Left ventricle myocardium superior (tissue), 1 donor: ENCODE results near the gene EXOC6B. TPM values are rescaled to one million over a fixed set of nuclear protein-coding genes. Genes with fewer than 3 reads are reported as not detected.

ENCODE experiments used
- ATAC-seq: fragments of 200-7000 bp; cut with Tn5 transposase; one replicate; pipeline ENCODE4 v1.9.1; 2020; ENCODE audit warnings: mild to moderate bottlenecking, moderate library complexity
- DNase-seq: peaks from one replicate; pipeline ENCODE4 v3.0.0-alpha.2; 2020
- intact Hi-C: fragments of 100-400 bp; cut with micrococcal nuclease; formaldehyde crosslinking; loops from one replicate; pipeline ENCODE4 v1.11.0; 2022
- total RNA-seq: library from RNA; stranded (reverse); fragmentation: NEBNext Ultra II Directional; extraction: Animal tissue kit (Norgen Biotek cat#: 25700); gene quantifications from one replicate; pipeline ENCODE4 v1.2.1, GENCODE V29; 2021
- donor health status: DM: no; HTN: yes; CAD: no; lungs with severe emphysema.

The EXOC6B gene
- total RNA-seq, 1 donor from 2014 or later: 122 TPM

GRCh38 chr2:72153026-72153791, 672.6 kb downstream of the EXOC6B start:
- intact Hi-C loops: loop anchor here (5.0 kb wide), 1 partner anchor 221 kb away; no protein-coding TSS in a partner anchor
- DNase-seq (no peak), ATAC-seq (no peak)

DNA sequence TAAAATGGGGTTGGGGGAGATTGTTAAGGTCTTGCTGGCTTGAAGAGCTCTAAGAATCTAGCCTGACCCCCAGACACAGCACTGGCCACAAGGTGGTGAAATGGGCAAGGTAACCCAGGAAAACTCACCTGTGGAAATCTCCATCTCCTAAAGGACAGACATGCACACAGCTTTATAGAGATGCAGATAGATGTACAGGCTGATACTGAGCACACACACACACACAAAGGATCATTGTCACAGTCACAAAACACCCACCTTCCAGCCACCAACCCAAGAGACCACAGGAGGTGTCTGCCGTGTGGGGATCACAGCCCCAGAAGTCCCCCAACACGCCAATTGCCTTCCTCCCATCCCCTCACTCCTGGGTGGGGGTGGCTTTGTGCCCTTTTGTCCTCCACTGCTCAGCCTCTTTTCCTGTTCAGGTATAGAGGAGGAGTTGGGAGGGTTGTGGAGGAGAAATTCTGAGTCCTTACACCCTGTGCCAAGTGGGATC, 674.9 kb downstream of the EXOC6B start:
- DNase-seq (no peak), ATAC-seq (no peak)
- intact Hi-C loops: loop anchor here (5.0 kb wide), 1 partner anchor 219 kb away; no protein-coding TSS in a partner anchor

- peak; percentile 85 for ATAC-seq
- intact Hi-C loops: loop anchor here (5.0 kb wide), 1 partner anchor 218 kb away; no protein-coding TSS in a partner anchor
These were observed 675.5 kb downstream of the EXOC6B start for GRCh38 chr2:72150157-72150860.

GRCh38 chr2:72149556-72150156, 676.2 kb downstream of the EXOC6B start:
- DNase-seq: no peak
- intact Hi-C loops: loop anchor here (5.0 to 10.0 kb wide), 2 partner anchors 217 to 605 kb away; no protein-coding TSS in a partner anchor
- ATAC-seq: peak; percentile 26

More at GRCh38 chr2:72150157-72150860, 675.5 kb downstream of the EXOC6B start:
- DNase-seq: peak; percentile 68

DNA sequence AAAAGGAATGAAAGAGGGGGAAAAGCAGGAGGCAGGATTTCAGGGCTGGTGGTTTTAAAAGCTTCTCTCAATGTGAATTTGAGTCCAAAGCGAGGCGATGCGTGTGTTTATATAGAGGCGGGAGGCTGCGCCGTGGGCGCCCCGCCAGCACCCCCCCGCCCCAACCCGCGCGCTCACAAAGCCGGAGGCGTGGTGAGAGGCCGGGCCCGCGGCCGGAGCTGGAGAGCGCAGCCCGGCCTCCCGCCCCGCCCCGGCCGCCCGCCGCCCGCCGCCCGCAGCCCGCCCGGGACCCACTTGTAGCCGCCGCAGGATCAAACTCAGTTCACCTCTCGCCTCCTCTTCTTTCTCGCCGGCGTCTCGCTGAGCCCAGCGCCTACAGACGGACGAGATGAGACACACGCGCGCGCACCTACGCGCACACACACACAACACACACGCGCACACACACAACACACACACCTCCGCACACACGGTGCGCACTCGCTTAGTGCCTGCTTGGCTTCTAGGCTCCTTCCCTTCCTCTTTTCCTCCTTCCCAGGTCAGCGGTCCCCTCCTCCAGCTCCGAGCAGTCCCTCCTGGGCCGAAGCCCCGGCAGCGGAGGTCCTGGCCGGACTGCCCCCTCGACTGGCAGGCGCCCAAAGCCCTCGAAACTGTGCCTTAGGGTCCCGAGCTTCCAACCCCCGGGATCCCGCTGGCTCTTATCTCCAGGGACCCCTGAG, 676.8 kb downstream of the EXOC6B start:
- intact Hi-C loops: loop anchor here (10.0 kb wide), 1 partner anchor 604 kb away; no protein-coding TSS in a partner anchor
- peak; percentile 29 for ATAC-seq
- peak; percentile 76 for DNase-seq

GRCh38 chr2:72148003-72148836, 677.6 kb downstream of the EXOC6B start:
- intact Hi-C loops: loop anchor here (10.0 kb wide), 1 partner anchor 603 kb away; no protein-coding TSS in a partner anchor
- no peak for DNase-seq
- no peak for ATAC-seq

- no peak for ATAC-seq
- peak; percentile 67 for DNase-seq
- intact Hi-C loops: loop anchor here (10.0 kb wide), 1 partner anchor 603 kb away; no protein-coding TSS in a partner anchor
These were observed 678.4 kb downstream of the EXOC6B start, which contains the start of gene CYP26B1 for GRCh38 chr2:72147303-72147971. Gene CYP26B1 (minus strand): TSS chr2:72147862. CDS start chr2:72147834, 28 bp downstream.

DNA sequence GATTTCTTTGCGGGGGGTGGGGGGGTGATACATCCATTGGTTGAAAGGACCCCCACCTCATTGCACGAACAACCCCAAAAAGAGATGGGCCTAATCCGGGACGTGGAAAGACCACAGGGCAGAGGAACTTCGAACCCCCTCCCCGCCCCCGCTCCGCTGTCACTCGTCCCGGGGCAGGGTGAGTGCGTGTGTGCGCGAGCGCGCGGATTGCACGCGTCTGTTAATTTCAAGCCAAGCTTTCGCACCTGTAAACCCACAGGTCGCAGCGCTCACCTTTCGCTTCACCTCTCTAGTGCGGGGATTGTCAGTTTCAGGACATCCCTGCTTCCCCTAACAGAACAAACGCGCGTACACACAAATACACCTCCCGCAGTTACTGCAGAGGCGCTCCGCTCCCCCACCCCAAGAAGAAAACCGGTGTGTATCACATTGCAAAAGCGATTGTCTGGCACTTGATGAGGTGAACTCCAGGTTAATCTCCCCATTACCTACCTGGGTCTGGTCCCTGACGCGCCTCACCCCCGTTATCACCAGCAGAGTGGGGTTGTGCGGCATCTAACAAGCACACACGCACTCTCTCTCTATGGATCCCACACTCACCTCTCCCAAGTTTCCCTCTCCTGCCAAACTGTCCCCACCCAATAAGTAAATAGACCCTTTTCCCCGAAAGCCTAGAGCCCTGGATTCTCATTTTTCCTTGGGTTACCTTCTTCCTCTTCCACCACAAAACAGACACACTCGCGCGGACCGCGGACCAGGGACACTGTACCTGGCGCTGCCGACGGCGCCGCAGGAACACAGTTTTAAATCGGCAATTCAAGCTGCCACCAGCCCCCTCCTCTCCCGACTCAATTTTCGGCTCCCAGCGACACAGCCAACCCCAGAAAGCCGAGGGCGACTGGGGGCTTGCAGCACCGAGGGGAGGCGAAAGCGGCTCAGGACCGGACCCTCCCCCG, 679.2 kb downstream of the EXOC6B start:
- ATAC-seq: no peak
- no peak for DNase-seq
- intact Hi-C loops: loop anchor here (10.0 kb wide), 1 partner anchor 602 kb away; no protein-coding TSS in a partner anchor

DNA sequence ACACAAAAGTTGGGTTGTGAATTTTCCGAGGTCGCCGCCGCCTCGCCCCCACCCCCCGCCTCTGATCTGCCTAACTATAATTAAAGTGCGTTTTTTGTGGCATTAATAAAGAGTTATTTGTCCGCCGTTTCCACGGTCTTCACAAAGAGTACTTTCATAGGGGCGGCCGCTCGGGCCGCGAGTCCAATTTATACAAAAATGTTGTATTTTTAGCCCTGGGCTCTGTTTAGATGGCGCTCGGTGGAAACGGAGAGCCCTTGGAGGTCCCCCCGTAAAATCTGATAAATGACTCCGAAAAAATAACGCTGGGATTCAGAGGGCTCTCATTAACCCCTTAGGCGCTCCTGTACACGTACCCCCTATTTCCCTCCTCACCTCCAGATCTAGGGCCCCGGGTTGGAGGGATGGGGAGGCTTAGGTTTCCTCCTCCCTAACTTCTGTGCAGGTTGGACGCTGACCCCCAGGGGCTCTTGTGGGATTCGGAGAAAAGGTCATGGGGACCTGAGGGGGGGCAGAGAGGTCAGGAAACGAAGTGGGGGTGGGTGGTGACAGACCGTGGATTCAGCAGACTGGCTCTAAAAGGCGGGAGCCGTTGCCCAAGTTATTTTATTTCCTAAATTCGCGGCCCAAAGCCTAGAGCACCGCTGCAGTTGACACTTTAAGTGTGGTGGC, 680.0 kb downstream of the EXOC6B start:
- intact Hi-C loops: loop anchor here (10.0 kb wide), 1 partner anchor 601 kb away; no protein-coding TSS in a partner anchor
- no peak for DNase-seq
- no peak for ATAC-seq

GRCh38 chr2:72145289-72145657, 680.6 kb downstream of the EXOC6B start:
- intact Hi-C loops: loop anchor here (10.0 kb wide), 1 partner anchor 600 kb away; no protein-coding TSS in a partner anchor
- ATAC-seq (peak; percentile 11), DNase-seq (peak; percentile 64)

GRCh38 chr2:72144632-72145288, 681.1 kb downstream of the EXOC6B start:
- intact Hi-C loops: loop anchor here (10.0 kb wide), 1 partner anchor 600 kb away; no protein-coding TSS in a partner anchor
- ATAC-seq (peak; percentile 75), DNase-seq (peak; percentile 74)

- ATAC-seq: no peak
- peak; percentile 84 for DNase-seq
- intact Hi-C loops: loop anchor here (10.0 kb wide), 1 partner anchor 599 kb away; no protein-coding TSS in a partner anchor
These were observed 681.6 kb downstream of the EXOC6B start for GRCh38 chr2:72144274-72144631.

DNA sequence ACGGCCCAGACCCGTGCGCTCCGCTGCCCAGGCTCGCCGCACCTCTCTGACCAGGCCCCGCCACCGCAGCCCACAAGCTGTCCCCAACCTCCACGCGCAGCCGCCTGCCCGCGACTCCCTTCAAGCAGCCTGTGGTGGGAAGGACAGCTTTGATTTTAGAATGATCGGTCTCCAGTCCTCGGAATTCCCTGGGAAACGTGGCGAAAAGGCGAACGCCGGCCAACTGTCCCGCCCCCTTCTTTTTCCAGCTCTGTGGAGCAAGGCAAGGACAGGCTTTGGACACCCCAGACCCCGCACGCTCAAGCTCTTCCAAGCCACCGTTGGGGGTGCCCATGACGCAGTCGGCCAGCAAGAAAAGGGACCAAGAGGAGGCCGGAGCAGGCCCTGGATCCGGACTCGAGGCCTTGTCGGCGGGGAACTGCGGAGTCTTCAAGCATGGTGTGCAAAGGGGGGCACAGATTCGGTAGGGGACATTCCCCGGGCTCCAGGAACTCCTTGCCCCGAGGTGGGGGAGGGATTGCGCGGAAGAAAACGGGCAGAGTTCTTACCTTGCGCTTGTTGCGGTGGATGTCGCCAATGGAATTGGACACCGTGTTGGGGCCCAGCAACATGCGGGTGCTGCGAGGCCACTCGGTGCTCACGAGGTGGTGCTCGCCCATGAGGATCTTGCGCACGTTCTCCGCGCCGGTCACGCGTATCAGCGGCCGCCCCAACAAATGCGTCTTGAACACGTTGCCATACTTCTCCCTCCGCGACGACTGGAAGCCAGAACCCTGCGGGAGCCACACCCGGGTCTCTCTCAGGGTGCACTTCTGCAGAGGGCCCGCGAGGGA, 682.2 kb downstream of the EXOC6B start:
- intact Hi-C loops: loop anchor here (10.0 kb wide), 1 partner anchor 599 kb away; no protein-coding TSS in a partner anchor
- no peak for DNase-seq

More for the DNA sequence above, 682.2 kb downstream of the EXOC6B start:
- ATAC-seq: peak; percentile 43
